Activated T-cell treated with anti-CD3 and anti-CD28 coated beads, Interleukin-2, amount 50 U/mL, for 24 hours (primary cell): Measurements from ENCODE around the gene PSMB5.

Experiments
- DNase-seq: peaks from one replicate; pipeline ENCODE4 v3.0.0-alpha.2; 2020
- H3K27ac Mint-ChIP-seq: 2 replicates; pipeline ENCODE4 v1.8.0; 2020; ENCODE audit warnings: mild to moderate bottlenecking, mixed read lengths
- H3K27me3 Mint-ChIP-seq: 2 replicates; pipeline ENCODE4 v1.8.0; 2020; ENCODE audit warnings: mixed read lengths
- H3K36me3 Mint-ChIP-seq: 2 replicates; pipeline ENCODE4 v1.8.0; 2020; ENCODE audit warnings: low read depth, mixed read lengths
- H3K4me1 Mint-ChIP-seq: 2 replicates; pipeline ENCODE4 v1.8.0; 2020; ENCODE audit warnings: low read depth, mixed read lengths
- H3K4me3 Mint-ChIP-seq: 2 replicates; pipeline ENCODE4 v1.8.0; 2020; ENCODE audit warnings: mild to moderate bottlenecking, moderate library complexity, mixed read lengths
- H3K9me3 Mint-ChIP-seq: 2 replicates; pipeline ENCODE4 v1.8.0; 2020; ENCODE audit warnings: mixed read lengths

PSMB5 gene

GRCh38 chr14:23034498-23035302, at the start of gene PSMB5:
PSMB5 (minus strand) TSS chr14:23034900; CDS start chr14:23034881, 19 bp downstream.
- H3K27me3 Mint-ChIP-seq: no peaks in the 10 kb centered on the region
- H3K4me3 Mint-ChIP-seq: peak within 1 kb of the TSS; percentile 99

DNA sequence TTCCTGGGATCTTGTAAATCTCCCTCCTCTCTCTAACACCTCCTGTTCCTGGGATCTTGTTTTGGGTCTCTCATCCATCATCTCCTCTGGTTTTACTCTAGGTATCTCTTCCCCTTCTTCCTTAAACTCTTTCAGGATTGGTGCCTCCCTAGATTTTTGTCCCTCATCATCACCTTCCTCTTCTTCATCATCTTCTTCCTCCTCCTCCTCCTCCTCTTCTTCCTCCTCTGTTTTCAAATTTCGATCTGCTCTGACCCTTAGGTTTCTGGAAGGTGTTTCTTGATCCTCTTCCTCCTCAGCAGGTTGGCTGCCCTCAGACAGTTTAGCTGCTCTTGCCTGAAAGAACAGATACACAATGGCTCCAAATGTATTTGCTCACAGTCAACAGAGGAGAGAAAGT, 45.8 kb upstream of the PSMB5 start:
- no peak overlapping the region for H3K4me3 Mint-ChIP-seq

More at GRCh38 chr14:23034498-23035302, at the start of gene PSMB5:
- Mint-ChIP-seq H3K27ac (peak within 1 kb of the TSS; percentile 99), H3K9me3 (peaks cover 3% of the 10 kb centered on the region), H3K36me3 (peaks cover 45% of the 10 kb centered on the region), H3K4me1 (peaks cover 40% of the 10 kb centered on the region)
- peak; percentile 87 for DNase-seq

GRCh38 chr14:23079716-23080115, 45.0 kb upstream of the PSMB5 start:
- no peaks in the 10 kb centered on the region for H3K27me3 Mint-ChIP-seq
- H3K36me3 Mint-ChIP-seq: peaks cover 93% of the 10 kb centered on the region
- H3K4me3 Mint-ChIP-seq: no peak overlapping the region
- DNase-seq: no peak
- peak overlapping the region; percentile 81 for H3K27ac Mint-ChIP-seq
- peaks cover 11% of the 10 kb centered on the region for H3K4me1 Mint-ChIP-seq
- no peaks in the 10 kb centered on the region for H3K9me3 Mint-ChIP-seq

More for the DNA sequence above, 45.8 kb upstream of the PSMB5 start:
- Mint-ChIP-seq H3K27ac (peak overlapping the region; percentile 81), H3K9me3 (no peaks in the 10 kb centered on the region), H3K27me3 (no peaks in the 10 kb centered on the region), H3K36me3 (peaks cover 93% of the 10 kb centered on the region), H3K4me1 (peaks cover 18% of the 10 kb centered on the region)
- DNase-seq: no peak

DNA sequence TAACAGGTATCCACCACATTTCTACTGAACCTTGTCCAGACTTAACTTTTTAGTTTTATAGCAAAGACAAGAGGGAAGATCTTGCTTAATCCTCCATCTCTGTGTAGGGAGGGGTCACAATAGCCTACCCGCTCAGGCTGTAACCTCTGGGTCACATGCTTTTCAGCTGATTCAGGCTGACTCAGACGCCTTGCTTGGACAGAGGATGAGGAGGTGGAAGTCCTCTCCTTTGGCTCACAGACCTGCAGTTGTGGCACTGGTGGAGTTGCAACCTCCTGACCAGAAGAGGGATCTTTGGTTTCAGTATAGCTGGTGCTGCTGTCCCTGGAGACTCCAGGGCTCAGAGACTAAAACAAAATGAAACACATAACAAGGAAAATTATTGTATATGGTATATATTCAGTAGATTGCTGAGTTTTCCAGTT, 44.0 kb upstream of the PSMB5 start:
- DNase-seq: no peak
- no peak overlapping the region for H3K4me3 Mint-ChIP-seq
- H3K36me3 Mint-ChIP-seq: peaks cover 96% of the 10 kb centered on the region
- no peaks in the 10 kb centered on the region for H3K27me3 Mint-ChIP-seq
- H3K27ac Mint-ChIP-seq: peak overlapping the region; percentile 81
- peaks cover 8% of the 10 kb centered on the region for H3K4me1 Mint-ChIP-seq
- H3K9me3 Mint-ChIP-seq: no peaks in the 10 kb centered on the region

DNA sequence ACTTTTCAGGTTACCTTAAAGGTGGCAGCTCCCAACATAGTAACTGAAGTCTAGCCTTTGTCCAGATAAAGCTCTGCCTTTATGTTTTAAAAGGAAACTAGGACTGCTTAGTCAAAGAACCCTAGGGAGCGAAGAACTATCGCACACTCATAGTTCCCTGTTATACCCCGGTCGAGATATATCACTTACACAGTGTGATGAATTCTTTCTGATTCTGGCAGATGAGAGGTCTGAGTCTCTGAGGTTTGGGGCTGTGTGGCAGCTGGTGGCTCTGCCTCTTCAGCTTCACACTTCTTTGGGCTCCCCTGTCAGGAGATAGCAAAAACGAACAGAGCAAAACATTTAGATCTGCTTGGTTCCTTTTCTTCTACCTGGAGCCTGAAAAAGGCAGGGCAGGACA, 43.3 kb upstream of the PSMB5 start:
- no peak for DNase-seq
- Mint-ChIP-seq H3K4me3 (no peak overlapping the region), H3K27me3 (no peaks in the 10 kb centered on the region), H3K4me1 (peaks cover 8% of the 10 kb centered on the region), H3K36me3 (peaks cover 96% of the 10 kb centered on the region), H3K9me3 (no peaks in the 10 kb centered on the region), H3K27ac (peak overlapping the region; percentile 81)

GRCh38 chr14:23076785-23077408, 42.2 kb upstream of the PSMB5 start:
- Mint-ChIP-seq H3K27me3 (no peaks in the 10 kb centered on the region), H3K4me1 (peaks cover 16% of the 10 kb centered on the region), H3K4me3 (no peak overlapping the region), H3K9me3 (no peaks in the 10 kb centered on the region), H3K36me3 (peaks cover 98% of the 10 kb centered on the region), H3K27ac (peak overlapping the region; percentile 23)
- no peak for DNase-seq

DNA sequence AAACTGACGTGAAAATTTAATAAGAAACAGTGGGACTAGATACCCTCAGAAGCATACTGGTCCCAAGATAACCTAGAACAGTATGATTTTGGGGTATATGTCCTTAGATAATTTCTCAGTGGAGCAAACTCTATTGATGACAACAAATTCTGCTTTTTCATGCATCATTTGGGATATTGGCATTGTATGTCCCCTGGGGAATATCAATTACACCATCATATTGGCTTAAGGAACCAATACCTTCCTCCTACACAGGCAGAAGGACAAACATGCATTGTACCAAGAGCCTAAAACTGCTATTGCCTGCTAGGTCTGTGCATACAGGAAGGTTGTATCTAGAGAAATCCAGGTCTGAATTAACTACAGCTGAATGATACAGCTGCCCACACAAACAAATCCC, 40.2 kb upstream of the PSMB5 start:
- H3K27ac Mint-ChIP-seq: no peak overlapping the region
- peaks cover 98% of the 10 kb centered on the region for H3K36me3 Mint-ChIP-seq

DNA sequence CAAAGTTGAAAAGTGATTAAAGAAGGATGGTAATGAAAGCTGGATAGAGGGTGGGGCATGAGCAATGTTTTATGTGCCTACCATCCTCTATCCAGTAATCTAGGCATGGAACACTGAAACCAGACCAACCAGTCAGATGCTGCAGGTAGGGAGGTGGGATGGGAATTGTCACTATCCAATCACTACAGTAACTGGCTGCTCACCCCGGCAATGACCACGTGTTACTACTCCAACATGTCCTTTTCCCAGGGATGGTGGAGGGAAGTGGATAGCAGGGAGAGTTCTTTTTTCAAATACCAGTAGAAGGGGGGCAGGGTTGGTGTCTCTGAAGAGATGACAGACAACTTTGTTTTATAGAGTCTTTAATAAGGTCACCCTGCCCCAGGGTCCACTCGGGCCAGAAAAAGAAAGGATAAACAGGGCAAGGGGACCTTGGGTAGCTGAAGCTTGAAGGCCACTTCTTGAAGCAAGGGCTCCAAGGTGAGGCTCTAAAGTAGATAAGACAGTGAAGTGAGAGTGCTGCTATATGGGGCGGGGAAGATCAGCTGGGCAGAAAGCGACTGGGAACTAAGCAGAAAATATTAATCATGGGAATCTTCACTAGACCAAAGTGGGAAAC, 37.3 kb upstream of the PSMB5 start:
- Mint-ChIP-seq H3K36me3 (peaks cover 94% of the 10 kb centered on the region), H3K27me3 (no peaks in the 10 kb centered on the region), H3K4me3 (peak overlapping the region; percentile 98), H3K27ac (peak overlapping the region; percentile 97), H3K9me3 (no peaks in the 10 kb centered on the region), H3K4me1 (peaks cover 38% of the 10 kb centered on the region)
- DNase-seq: no peak

More for the DNA sequence above, 40.2 kb upstream of the PSMB5 start:
- Mint-ChIP-seq H3K4me1 (peaks cover 29% of the 10 kb centered on the region), H3K27me3 (no peaks in the 10 kb centered on the region), H3K4me3 (no peak overlapping the region), H3K9me3 (no peaks in the 10 kb centered on the region)
- DNase-seq: no peak

DNA sequence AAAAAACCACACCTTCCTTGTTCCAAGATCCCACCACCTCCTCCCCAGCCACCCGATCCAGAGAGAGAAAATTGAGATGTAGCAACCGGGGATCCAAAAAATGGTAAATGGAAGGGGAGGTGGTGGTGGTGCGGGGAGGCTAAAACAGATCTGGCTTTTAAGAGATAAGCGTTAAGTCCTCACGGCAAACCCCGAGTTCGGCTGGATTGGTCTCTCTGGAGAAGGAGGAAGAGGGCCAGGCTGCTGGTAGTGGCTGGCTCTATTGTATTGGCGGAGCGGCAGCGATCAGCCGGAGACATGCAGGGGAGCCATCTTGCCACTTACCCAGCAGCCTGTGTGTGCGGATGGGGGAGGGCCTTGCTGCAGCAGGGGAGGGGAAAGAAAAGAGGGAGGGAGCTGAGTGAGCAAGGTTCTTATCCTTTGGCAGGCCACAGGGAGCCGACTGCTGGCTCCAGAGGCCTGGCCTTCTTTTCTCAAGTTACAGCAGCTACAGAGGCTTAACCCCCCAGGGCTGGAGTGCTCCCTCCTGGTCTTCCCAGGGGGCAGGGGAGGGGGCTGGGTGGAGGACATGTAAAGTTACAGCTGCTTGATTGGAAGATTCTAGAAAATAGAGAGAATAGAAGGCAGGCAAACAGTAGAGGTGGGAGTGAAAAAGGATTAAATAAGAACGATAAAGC, 36.7 kb upstream of the PSMB5 start:
- H3K36me3 Mint-ChIP-seq: peaks cover 94% of the 10 kb centered on the region
- peak overlapping the region; percentile 97 for H3K27ac Mint-ChIP-seq
- peak overlapping the region; percentile 98 for H3K4me3 Mint-ChIP-seq
- no peaks in the 10 kb centered on the region for H3K9me3 Mint-ChIP-seq
- DNase-seq: peak; percentile 85
- peaks cover 38% of the 10 kb centered on the region for H3K4me1 Mint-ChIP-seq
- no peaks in the 10 kb centered on the region for H3K27me3 Mint-ChIP-seq

DNA sequence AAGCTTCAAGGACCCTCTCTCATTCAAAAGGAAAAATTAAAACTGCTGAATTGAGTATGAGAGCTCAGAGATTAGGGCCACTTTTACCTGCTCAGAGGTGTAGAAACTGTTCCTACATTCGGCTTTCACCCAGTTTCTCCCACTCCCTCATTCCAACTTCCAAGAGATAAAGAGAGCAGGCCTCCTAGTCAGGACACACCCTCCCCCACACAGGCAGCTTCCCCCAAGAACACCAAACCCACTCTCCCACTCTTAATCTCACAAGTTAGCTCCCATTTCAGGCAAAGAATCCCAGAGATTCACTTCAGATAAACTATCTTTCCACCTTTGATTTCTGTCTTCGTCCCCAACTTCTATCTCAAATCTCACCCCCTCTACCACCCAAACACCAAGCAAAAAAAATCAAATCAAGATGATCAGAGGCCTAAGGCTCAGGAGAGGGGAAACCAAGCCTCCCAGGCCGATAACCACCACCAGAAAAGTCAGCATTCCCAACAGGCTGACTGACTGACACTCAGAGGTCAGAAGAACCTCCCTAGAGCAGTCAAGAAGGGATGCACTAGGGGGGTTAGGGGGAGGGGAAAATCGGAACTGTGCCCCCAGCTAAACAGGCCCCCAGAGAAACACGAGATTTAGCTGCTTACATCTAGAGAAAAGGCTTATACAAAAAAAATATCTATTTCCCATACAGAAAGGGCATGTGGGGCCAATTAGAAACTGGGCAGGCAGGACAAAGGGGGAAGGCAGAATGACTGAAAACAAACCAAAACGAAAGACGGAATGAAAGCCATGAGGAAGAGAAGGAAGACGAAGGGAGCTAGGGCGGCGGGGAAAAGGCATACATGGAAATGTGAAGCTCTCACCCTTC, 35.8 kb upstream of the PSMB5 start:
- Mint-ChIP-seq H3K36me3 (peaks cover 94% of the 10 kb centered on the region), H3K9me3 (no peaks in the 10 kb centered on the region)

DNA sequence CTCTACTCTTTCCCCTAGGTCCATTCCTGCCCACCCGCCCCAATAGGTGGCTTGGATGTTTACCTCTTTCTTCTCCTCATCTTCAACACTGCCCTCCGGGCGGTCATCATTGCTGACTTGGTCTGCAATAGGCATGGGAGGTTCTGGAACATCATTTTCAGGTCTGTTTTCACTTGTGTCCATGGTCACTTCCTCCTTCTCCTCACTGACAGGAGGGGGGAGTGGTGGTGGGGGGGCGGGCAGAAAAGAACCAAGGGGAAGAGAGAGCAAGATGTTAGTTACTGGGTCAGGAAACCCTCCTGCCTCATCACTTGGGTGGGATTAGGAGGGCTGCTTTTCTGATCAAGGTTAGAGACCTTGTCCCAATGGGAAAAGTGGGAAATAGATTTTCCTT, 34.7 kb upstream of the PSMB5 start:
- Mint-ChIP-seq H3K9me3 (no peaks in the 10 kb centered on the region), H3K27me3 (no peaks in the 10 kb centered on the region), H3K27ac (peak overlapping the region; percentile 85), H3K4me3 (peak overlapping the region; percentile 98), H3K4me1 (peaks cover 44% of the 10 kb centered on the region), H3K36me3 (peaks cover 92% of the 10 kb centered on the region)
- no peak for DNase-seq

More for the DNA sequence above, 35.8 kb upstream of the PSMB5 start:
- peak overlapping the region; percentile 98 for H3K4me3 Mint-ChIP-seq
- DNase-seq: no peak
- peaks cover 43% of the 10 kb centered on the region for H3K4me1 Mint-ChIP-seq
- H3K27me3 Mint-ChIP-seq: no peaks in the 10 kb centered on the region
- H3K27ac Mint-ChIP-seq: peak overlapping the region; percentile 97

- Mint-ChIP-seq H3K4me1 (peaks cover 44% of the 10 kb centered on the region), H3K27ac (peak overlapping the region; percentile 85), H3K9me3 (no peaks in the 10 kb centered on the region), H3K36me3 (peaks cover 93% of the 10 kb centered on the region), H3K4me3 (peak overlapping the region; percentile 98), H3K27me3 (no peaks in the 10 kb centered on the region)
- peak; percentile 70 for DNase-seq
Observed at GRCh38 chr14:23068789-23069412, 34.2 kb upstream of the PSMB5 start.
